ENCODE results near the gene EME1. TPM values are rescaled to one million over a fixed set of nuclear protein-coding genes. Genes with fewer than 3 reads are reported as not detected.
A peak's percentile ranks its signal among the peaks of the same experiment; 100 is the strongest.
"Not testable (repeated sequence)": the region's sequence is repeated elsewhere in the genome, so short reads cannot be mapped to it uniquely, and the experiment has no call there.

Gene EME1
- total RNA-seq, 1 donor from 2014 or later = 0.79 TPM

GRCh38 chr17:50393700-50394099 lies 20.7 kb downstream of the EME1 start:
- DNase-seq (ENCODE audit: low read depth in 2 of 2) = no peak

- peak in 1 of 2 donors; percentile 32 for DNase-seq (ENCODE audit: low read depth in 2 of 2)
These were observed 21.7 kb downstream of the EME1 start for GRCh38 chr17:50394711-50395110.

GRCh38 chr17:50396261-50397110 lies 23.5 kb downstream of the EME1 start:
- peak; percentile 59 for DNase-seq (ENCODE audit: low read depth in 2 of 2)

GRCh38 chr17:50397111-50397918 lies 24.3 kb downstream of the EME1 start, which contains the start of gene LRRC59:
Gene LRRC59 (minus strand): TSS chr17:50397523. CDS start chr17:50397317, 206 bp downstream.
- DNase-seq (ENCODE audit: low read depth in 2 of 2) = peak; percentile 86 to 92

- no peak for DNase-seq (ENCODE audit: low read depth in 2 of 2)
These were observed 24.9 kb downstream of the EME1 start for GRCh38 chr17:50397919-50398285.

GRCh38 chr17:50398672-50399071 lies 25.6 kb downstream of the EME1 start:
- DNase-seq (ENCODE audit: low read depth in 2 of 2) = not testable (repeated sequence)

- not testable (repeated sequence) for DNase-seq (ENCODE audit: low read depth in 2 of 2)
These were observed 26.6 kb downstream of the EME1 start for GRCh38 chr17:50399591-50399990.

GRCh38 chr17:50405351-50405750 lies 32.3 kb downstream of the EME1 start:
- DNase-seq (ENCODE audit: low read depth in 2 of 2) = not testable (repeated sequence)

GRCh38 chr17:50406578-50406977 lies 33.5 kb downstream of the EME1 start:
- DNase-seq (ENCODE audit: low read depth in 2 of 2) = no peak

GRCh38 chr17:50407921-50408320 lies 34.9 kb downstream of the EME1 start:
- DNase-seq (ENCODE audit: low read depth in 2 of 2) = no peak

- DNase-seq (ENCODE audit: low read depth in 2 of 2) = no peak
These were observed 39.2 kb downstream of the EME1 start for GRCh38 chr17:50412188-50412732.

GRCh38 chr17:50414808-50415207 lies 41.8 kb downstream of the EME1 start:
- peak in 1 of 2 donors; percentile 18 for DNase-seq (ENCODE audit: low read depth in 2 of 2)

GRCh38 chr17:50419577-50419976 lies 46.5 kb downstream of the EME1 start:
- not testable (repeated sequence) for DNase-seq (ENCODE audit: low read depth in 2 of 2)

GRCh38 chr17:50420419-50421112 lies 47.5 kb downstream of the EME1 start:
- no peak for DNase-seq (ENCODE audit: low read depth in 2 of 2)

GRCh38 chr17:50421308-50422051 lies 48.5 kb downstream of the EME1 start:
- DNase-seq (ENCODE audit: low read depth in 2 of 2) = peak; percentile 33 to 38

- DNase-seq (ENCODE audit: low read depth in 2 of 2) = no peak
These were observed 49.7 kb downstream of the EME1 start for GRCh38 chr17:50422738-50423137.

GRCh38 chr17:50423553-50424159 lies 50.6 kb downstream of the EME1 start:
- peak in 1 of 2 donors; percentile 91 for DNase-seq (ENCODE audit: low read depth in 2 of 2)

- DNase-seq (ENCODE audit: low read depth in 2 of 2) = no peak
These were observed 51.4 kb downstream of the EME1 start for GRCh38 chr17:50424246-50424995.

- no peak for DNase-seq (ENCODE audit: low read depth in 2 of 2)
These were observed 52.1 kb downstream of the EME1 start for GRCh38 chr17:50424996-50425681.
